Kidney tubule cell (primary cell): Measurements from ENCODE around the gene FLVCR2.

Source experiments
- DNase-seq: peaks from one replicate; pipeline ENCODE4 v3.0.0-alpha.2; 2018; ENCODE audit warnings: low spot score

The FLVCR2 gene

GRCh38 chr14:75630695-75631452, 52.5 kb downstream of the FLVCR2 start:
- DNase-seq, result peak; percentile 38

- DNase-seq, result peak; percentile 15
Observed at GRCh38 chr14:75631453-75631831, 53.0 kb downstream of the FLVCR2 start.

GRCh38 chr14:75634848-75635247, 56.4 kb downstream of the FLVCR2 start:
- DNase-seq, result peak; percentile 30

- DNase-seq, result no peak
Observed at GRCh38 chr14:75636100-75636692, 57.8 kb downstream of the FLVCR2 start.

- DNase-seq, result no peak
Observed at GRCh38 chr14:75640876-75641275, 62.5 kb downstream of the FLVCR2 start.

- no peak for DNase-seq
Observed at GRCh38 chr14:75643985-75644384, 65.6 kb downstream of the FLVCR2 start.

GRCh38 chr14:75645056-75645455, 66.6 kb downstream of the FLVCR2 start:
- no peak for DNase-seq

GRCh38 chr14:75646762-75647161, 68.3 kb downstream of the FLVCR2 start:
- no peak for DNase-seq

GRCh38 chr14:75647640-75648039, 69.2 kb downstream of the FLVCR2 start:
- DNase-seq, result peak; percentile 16

- DNase-seq, result peak; percentile 98
Observed at GRCh38 chr14:75648066-75648838, 69.8 kb downstream of the FLVCR2 start.

- no peak for DNase-seq
Observed at GRCh38 chr14:75649337-75649736, 70.9 kb downstream of the FLVCR2 start.

- no peak for DNase-seq
Observed at GRCh38 chr14:75649773-75650172, 71.4 kb downstream of the FLVCR2 start.

GRCh38 chr14:75650253-75651058, 72.0 kb downstream of the FLVCR2 start:
- DNase-seq, result peak; percentile 42

GRCh38 chr14:75653563-75653962, 75.1 kb downstream of the FLVCR2 start:
- no peak for DNase-seq

GRCh38 chr14:75654127-75654732, 75.8 kb downstream of the FLVCR2 start:
- peak; percentile 73 for DNase-seq

- DNase-seq, result no peak
Observed at GRCh38 chr14:75655235-75655634, 76.8 kb downstream of the FLVCR2 start.

GRCh38 chr14:75657331-75657730, 78.9 kb downstream of the FLVCR2 start:
- no peak for DNase-seq

GRCh38 chr14:75658957-75659356, 80.5 kb downstream of the FLVCR2 start:
- DNase-seq, result no peak

- DNase-seq, result no peak
Observed at GRCh38 chr14:75660238-75660629, 81.8 kb downstream of the FLVCR2 start.

GRCh38 chr14:75660630-75661498, 82.4 kb downstream of the FLVCR2 start, which contains the start of the genes ERG28 and TTLL5:
Gene ERG28 (minus strand): TSS chr14:75660876. CDS start chr14:75657502, 3,374 bp downstream.
Gene TTLL5 (plus strand): TSS chr14:75661246. CDS start chr14:75663150, 1,904 bp downstream.
- peak; percentile 100 for DNase-seq

GRCh38 chr14:75661499-75661814, 83.0 kb downstream of the FLVCR2 start:
- no peak for DNase-seq
